CD4-positive, alpha-beta T cell (primary cell): ENCODE measurements around the gene HBM. TPM values are rescaled to one million over a fixed set of nuclear protein-coding genes. Genes with fewer than 3 reads are reported as not detected.

Source experiments
- ATAC-seq: fragments of 200-7000 bp; cut with Tn5 transposase; one replicate; pipeline ENCODE4 v1.10.0; 2022; ENCODE audit warnings: mild to moderate bottlenecking; ENCODE audit not compliant: poor library complexity
- CTCF ChIA-PET: fragments of 350-600 bp; sonication (Branson Sonifier 250); formaldehyde crosslinking; loops from one replicate; lab custom pipeline; 2021; ENCODE audit warnings: antibody characterized with exemption, inconsistent platforms; lab: Charles Lee
- POLR2A ChIA-PET: fragments of 350-600 bp; sonication (Branson Sonifier 250); formaldehyde crosslinking; loops from one replicate; lab custom pipeline; 2021; ENCODE audit warnings: antibody characterized with exemption, inconsistent platforms; lab: Charles Lee
- DNase-seq, 14 experiments: peaks; one replicate each; pipeline ENCODE4 v3.0.0-alpha.2; 2013 to 2020; ENCODE audit warnings: mixed read lengths in 2 of 14
- H3K27ac ChIP-seq, 2 donors: one replicate each; pipeline versions ENCODE4 v1.5.1 to v1.7.0; 2013; ENCODE audit warnings: low read length in 2 of 2, low read depth in 1 of 2, mild to moderate bottlenecking in 1 of 2
- H3K27me3 ChIP-seq, 2 experiments: 1 replicate in 1 of 2; 2 replicates in 1 of 2; pipeline versions ENCODE4 v1.6.1 to v1.7.0; 2013; ENCODE audit warnings: low read length in 2 of 2, control low read depth in 1 of 2, mild to moderate bottlenecking in 1 of 2, moderate library complexity in 1 of 2; ENCODE audit not compliant: insufficient read depth in 2 of 2, control insufficient read depth in 1 of 2
- H3K36me3 ChIP-seq: one replicate; pipeline ENCODE4 v1.6.1; 2013; ENCODE audit warnings: low read length, control low read depth; ENCODE audit not compliant: insufficient read depth
- H3K4me1 ChIP-seq: one replicate; pipeline ENCODE4 v1.6.1; 2013; ENCODE audit warnings: low read length, control low read depth; ENCODE audit not compliant: insufficient read depth
- H3K4me3 ChIP-seq: one replicate; pipeline ENCODE4 v1.5.1; 2013; ENCODE audit warnings: mild to moderate bottlenecking, low read length, moderate library complexity
- H3K9me3 ChIP-seq, 2 experiments: 1 replicate in 1 of 2; 2 replicates in 1 of 2; pipeline versions ENCODE4 v1.6.1 to v1.7.0; 2013; ENCODE audit warnings: low read length in 2 of 2, mild to moderate bottlenecking in 2 of 2, control low read depth in 1 of 2, moderate library complexity in 1 of 2; ENCODE audit not compliant: control insufficient read depth in 1 of 2, insufficient read depth in 1 of 2
- H3K27ac Mint-ChIP-seq: one replicate; pipeline ENCODE4 v1.8.0; 2020; ENCODE audit warnings: mixed read lengths
- H3K27me3 Mint-ChIP-seq: one replicate; pipeline ENCODE4 v1.8.0; 2021; ENCODE audit warnings: mixed read lengths
- H3K36me3 Mint-ChIP-seq: one replicate; pipeline ENCODE4 v1.8.0; 2021; ENCODE audit warnings: low read depth, mixed read lengths
- H3K4me1 Mint-ChIP-seq: one replicate; pipeline ENCODE4 v1.8.0; 2021; ENCODE audit warnings: low read depth, mixed read lengths
- H3K4me3 Mint-ChIP-seq: one replicate; pipeline ENCODE4 v1.8.0; 2020; ENCODE audit warnings: mild to moderate bottlenecking, mixed read lengths
- H3K9me3 Mint-ChIP-seq: one replicate; pipeline ENCODE4 v1.8.0; 2020; ENCODE audit warnings: mixed read lengths
- intact Hi-C, 2 experiments: fragments of 100-400 bp; cut with DNase I in 1 of 2; cut with micrococcal nuclease in 1 of 2; formaldehyde crosslinking; loops; one replicate each; pipeline versions ENCODE4 v1.15.1 to v1.9.0; 2023 to 2025; cut with DNase I, micrococcal nuclease
- total RNA-seq, 174 experiments: library from RNA in 2 of 174; stranded (reverse) in 2 of 174; gene quantifications; one replicate each; pipeline ENCODE4 v1.2.3 and lab custom pipeline; 2021 to 2026
- TF ChIP-seq, protein P1 (sequence below): fragments of 200-600 bp; IDR thresholded peaks from one replicate; pipeline ENCODE4 v1.8.0; 2022; ENCODE audit warnings: antibody characterized with exemption, mild to moderate bottlenecking

The HBM gene
- total RNA-seq, 2 experiments from 2014 or later: not detected

DNA sequence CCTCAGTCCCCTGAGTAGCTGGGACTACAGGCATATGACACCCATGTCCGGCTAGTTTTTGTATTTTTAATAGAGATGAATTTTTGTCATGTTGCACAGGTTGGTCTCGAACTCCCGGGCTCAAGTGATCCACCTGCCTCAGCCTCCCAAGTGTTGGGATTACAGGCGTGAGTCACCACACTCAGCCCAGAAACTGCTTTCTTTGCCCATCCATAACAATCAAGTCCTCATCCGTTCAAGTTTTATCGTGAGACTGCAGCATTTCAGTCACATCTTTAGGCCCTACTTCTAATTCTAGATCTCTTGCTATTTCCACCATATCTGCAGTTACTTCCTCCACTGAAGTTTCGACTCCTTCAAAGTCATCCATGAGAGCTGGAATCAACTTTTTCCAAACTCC lies 33.7 kb upstream of the HBM start:
- intact Hi-C loops: no loop called here

DNA sequence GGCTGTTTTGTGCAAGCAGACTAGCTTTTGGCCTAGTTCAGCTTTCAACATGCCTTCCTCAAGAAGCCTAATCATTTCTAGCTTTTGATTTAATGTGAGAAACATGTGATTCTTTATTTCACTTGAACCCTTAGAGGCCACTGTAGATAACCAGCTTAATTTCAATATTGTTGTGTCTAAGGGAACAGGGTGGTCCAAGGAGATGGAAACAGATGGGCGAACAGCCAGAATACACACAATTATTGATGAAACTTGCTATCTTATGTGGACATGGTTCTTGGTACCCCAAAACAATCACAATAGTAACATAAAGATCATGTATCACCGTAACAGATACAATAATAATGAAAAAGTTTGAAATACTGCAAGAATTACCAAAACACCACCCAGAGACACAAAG lies 32.1 kb upstream of the HBM start:
- POLR2A ChIA-PET: no interaction called here
- H3K4me1 Mint-ChIP-seq: peaks cover 55% of the 10 kb centered on the region
- H3K36me3 ChIP-seq: no peaks in the 10 kb centered on the region
- no peaks in the 10 kb centered on the region for H3K27me3 Mint-ChIP-seq
- ATAC-seq: no peak
- no peaks in the 10 kb centered on the region for H3K9me3 ChIP-seq
- TF ChIP-seq, protein P1, sequence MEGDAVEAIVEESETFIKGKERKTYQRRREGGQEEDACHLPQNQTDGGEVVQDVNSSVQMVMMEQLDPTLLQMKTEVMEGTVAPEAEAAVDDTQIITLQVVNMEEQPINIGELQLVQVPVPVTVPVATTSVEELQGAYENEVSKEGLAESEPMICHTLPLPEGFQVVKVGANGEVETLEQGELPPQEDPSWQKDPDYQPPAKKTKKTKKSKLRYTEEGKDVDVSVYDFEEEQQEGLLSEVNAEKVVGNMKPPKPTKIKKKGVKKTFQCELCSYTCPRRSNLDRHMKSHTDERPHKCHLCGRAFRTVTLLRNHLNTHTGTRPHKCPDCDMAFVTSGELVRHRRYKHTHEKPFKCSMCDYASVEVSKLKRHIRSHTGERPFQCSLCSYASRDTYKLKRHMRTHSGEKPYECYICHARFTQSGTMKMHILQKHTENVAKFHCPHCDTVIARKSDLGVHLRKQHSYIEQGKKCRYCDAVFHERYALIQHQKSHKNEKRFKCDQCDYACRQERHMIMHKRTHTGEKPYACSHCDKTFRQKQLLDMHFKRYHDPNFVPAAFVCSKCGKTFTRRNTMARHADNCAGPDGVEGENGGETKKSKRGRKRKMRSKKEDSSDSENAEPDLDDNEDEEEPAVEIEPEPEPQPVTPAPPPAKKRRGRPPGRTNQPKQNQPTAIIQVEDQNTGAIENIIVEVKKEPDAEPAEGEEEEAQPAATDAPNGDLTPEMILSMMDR: no peak
- no peak overlapping the region for H3K27ac Mint-ChIP-seq
- H3K4me3 Mint-ChIP-seq: no peak overlapping the region
- peaks cover 19% of the 10 kb centered on the region for H3K4me1 ChIP-seq
- no peaks in the 10 kb centered on the region for H3K9me3 Mint-ChIP-seq
- H3K27ac ChIP-seq: no peak overlapping the region
- H3K36me3 Mint-ChIP-seq: peaks cover 18% of the 10 kb centered on the region
- no peak overlapping the region for H3K4me3 ChIP-seq
- intact Hi-C loops: no loop called here
- no peak for DNase-seq
- H3K27me3 ChIP-seq: no peaks in the 10 kb centered on the region
- CTCF ChIA-PET: no interaction called here

More for the DNA sequence above, 33.7 kb upstream of the HBM start:
- H3K27me3 Mint-ChIP-seq: no peaks in the 10 kb centered on the region
- CTCF ChIA-PET: no interaction called here
- Histone ChIP-seq H3K9me3 (no peaks in the 10 kb centered on the region), H3K36me3 (no peaks in the 10 kb centered on the region), H3K4me1 (peaks cover 8% of the 10 kb centered on the region), H3K27me3 (no peaks in the 10 kb centered on the region), H3K27ac (no peak overlapping the region), H3K4me3 (no peak overlapping the region)
- DNase-seq: no peak
- POLR2A ChIA-PET: no interaction called here
- TF ChIP-seq, protein P1: no peak
- no peak overlapping the region for H3K27ac Mint-ChIP-seq
- no peaks in the 10 kb centered on the region for H3K9me3 Mint-ChIP-seq
- H3K36me3 Mint-ChIP-seq: peaks cover 18% of the 10 kb centered on the region
- no peak for ATAC-seq
- no peak overlapping the region for H3K4me3 Mint-ChIP-seq
- peaks cover 52% of the 10 kb centered on the region for H3K4me1 Mint-ChIP-seq

DNA sequence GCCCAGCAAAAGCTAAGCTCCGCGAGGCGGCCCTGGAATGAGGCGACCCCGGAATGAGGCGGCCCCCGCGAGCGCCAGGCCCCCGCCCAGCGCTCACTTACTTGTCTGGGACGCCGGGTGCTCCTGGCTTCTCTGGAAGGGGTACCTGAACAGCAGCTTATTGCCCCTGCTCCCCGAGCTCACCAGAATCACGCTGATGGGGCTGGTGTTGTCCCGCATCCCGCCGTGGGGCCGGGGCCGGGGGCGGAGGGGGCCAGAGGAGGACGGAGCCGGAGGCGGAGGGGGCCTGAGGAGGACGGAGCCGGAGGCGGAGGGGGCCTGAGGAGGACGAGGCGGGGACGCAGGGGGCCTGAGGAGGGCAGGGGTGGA lies 27.7 kb upstream of the HBM start:
- TF ChIP-seq, protein P1: no peak

More for the DNA sequence above, 27.7 kb upstream of the HBM start:
- DNase-seq: peak in 12 of 14 experiments; percentile 7 to 56 (median 20)
- Mint-ChIP-seq H3K27me3 (no peaks in the 10 kb centered on the region), H3K36me3 (peaks cover 5% of the 10 kb centered on the region), H3K9me3 (no peaks in the 10 kb centered on the region), H3K4me1 (peaks cover 25% of the 10 kb centered on the region), H3K27ac (peak overlapping the region; percentile 95), H3K4me3 (peak overlapping the region; percentile 89)
- Histone ChIP-seq H3K9me3 (no peaks in the 10 kb centered on the region), H3K4me1 (peaks cover 17% of the 10 kb centered on the region), H3K27ac (peak overlapping the region in 1 of 2 donors; percentile 46), H3K36me3 (no peaks in the 10 kb centered on the region), H3K27me3 (no peaks in the 10 kb centered on the region), H3K4me3 (peak overlapping the region; percentile 66)
- CTCF ChIA-PET: interaction anchor here (1.1 to 1.5 kb wide), 2 partner anchors 31 to 72 kb away, joined by 3 to 5 read pairs; no protein-coding TSS in a partner anchor
- no peak for ATAC-seq
- POLR2A ChIA-PET: interaction anchor here (1.0 kb wide), 1 partner anchor 10 kb away, joined by 3 read pairs; no protein-coding TSS in a partner anchor
- intact Hi-C loops: loop anchor here in 1 of 2 experiments (2.0 kb wide), 2 partner anchors 97 to 215 kb away; partner anchors contain the start of genes AXIN1 and FAM234A
